CD4-positive, alpha-beta T cell treated with Interleukin-21 for 1 hour (primary cell): Measurements from ENCODE around the gene CCSAP.
A peak's percentile ranks its signal among the peaks of the same experiment; 100 is the strongest.
"Not testable (repeated sequence)": the region's sequence is repeated elsewhere in the genome, so short reads cannot be mapped to it uniquely, and the experiment has no call there.

Experiments used
- DNase-seq: peaks from one replicate; pipeline ENCODE4 v3.0.0-alpha.2; 2020

CCSAP gene, protein sequence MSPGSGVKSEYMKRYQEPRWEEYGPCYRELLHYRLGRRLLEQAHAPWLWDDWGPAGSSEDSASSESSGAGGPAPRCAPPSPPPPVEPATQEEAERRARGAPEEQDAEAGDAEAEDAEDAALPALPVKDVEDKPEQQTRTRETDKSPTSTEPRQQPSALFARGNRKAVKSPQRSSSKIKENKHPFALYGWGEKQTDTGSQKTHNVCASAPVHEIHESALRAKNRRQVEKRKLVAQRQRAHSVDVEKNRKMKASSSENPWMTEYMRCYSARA

DNA sequence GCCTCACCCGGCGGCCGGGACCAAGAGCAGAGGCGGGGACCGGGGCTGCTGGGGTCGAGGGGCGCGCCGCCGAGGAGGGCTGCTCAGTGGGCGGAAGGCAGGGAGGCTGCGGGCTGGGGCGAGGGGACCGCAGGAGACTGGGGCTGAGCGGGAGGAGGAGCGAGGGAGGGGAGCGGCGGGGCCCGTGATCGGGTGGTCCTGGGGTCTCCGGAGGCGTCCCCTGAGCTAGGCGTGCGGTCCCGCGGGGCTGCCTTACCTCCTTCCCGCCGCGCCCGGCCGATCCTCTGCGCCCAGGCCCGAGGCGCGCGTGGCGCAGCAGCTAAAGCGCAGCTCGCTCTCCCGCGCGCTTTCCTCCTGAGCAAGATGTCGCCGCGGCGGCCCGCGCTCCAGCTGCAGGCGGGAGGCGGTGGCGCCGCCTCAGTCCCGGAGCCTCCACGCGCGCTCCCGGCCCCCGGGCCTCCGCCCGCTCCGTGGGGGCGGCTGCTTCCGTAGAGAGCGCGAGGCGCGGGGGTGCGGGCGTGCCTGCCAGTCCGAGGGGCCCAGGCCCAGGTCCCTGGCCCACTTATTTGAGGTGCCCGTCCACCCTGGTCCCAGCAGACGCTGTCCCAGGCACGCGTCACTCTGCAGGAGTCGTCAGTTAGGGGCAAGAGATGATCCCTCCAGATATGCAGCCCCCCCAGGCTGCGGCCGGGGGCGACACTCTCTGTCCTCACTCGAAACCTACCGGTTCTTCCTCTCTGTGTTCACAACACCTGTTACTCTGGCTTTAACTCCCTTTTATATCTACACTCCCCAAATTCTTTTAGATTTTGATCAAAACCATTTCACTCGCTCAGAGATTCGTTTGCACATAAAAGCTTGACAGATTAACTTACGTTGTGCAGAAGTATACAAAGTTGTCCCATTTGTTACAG lies at the start of gene CCSAP:
TSS of gene CCSAP (minus strand) at position 392 of the 914 bp plus-strand sequence. CDS start 582 bp downstream, outside the sequence.
- peak; percentile 65 for DNase-seq

DNA sequence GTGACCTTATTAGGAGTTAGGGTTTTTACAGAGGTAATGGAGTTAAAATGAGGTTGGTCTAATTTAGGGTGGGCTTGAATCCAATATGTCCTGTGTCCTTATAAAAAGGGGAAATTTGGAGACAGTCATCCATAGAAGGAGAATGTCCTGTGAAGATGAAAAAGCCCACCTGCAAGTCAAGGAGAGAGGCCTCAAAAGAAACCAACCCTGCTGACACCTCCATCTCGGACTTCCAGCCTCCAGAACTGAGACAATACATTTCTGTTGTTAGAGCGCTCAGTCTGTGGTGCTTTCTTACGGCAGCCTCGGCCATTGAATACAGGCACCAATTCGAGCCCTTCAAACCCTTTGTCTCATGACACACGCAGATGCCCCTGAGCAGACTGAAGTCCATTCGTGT lies 47.3 kb upstream of the CCSAP start:
- DNase-seq, result no peak

DNA sequence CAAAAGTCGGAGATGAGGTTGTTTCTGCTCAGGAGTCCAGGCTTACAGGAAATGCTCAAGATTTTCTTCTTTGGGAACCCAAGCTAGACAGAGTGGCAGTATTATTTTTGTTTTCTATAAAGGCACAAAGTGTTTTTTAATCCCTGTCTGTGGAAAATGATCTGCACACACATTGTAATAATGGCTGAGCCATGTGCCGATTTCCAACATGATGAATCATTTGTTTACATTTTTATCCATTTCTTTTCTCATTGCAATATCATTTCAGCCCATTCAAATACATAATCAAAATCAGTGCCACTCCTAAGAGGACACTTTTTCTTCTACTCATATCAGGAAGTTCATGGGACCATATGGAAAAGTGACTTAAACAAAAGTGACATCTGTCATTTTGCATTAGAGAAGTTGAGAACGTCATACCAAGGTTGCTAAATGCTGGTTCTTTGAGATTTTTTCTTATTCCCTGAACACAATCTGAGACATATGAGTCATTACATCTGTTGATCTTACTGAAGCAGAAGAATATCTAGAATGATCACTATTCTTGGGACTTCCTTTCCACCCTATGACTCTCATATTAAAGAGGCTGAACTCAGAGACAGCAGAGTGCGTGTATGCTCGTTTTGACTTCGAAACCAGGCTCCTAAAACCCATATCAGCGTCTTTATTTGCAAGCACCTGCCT lies 46.2 kb upstream of the CCSAP start:
- no peak for DNase-seq

DNA sequence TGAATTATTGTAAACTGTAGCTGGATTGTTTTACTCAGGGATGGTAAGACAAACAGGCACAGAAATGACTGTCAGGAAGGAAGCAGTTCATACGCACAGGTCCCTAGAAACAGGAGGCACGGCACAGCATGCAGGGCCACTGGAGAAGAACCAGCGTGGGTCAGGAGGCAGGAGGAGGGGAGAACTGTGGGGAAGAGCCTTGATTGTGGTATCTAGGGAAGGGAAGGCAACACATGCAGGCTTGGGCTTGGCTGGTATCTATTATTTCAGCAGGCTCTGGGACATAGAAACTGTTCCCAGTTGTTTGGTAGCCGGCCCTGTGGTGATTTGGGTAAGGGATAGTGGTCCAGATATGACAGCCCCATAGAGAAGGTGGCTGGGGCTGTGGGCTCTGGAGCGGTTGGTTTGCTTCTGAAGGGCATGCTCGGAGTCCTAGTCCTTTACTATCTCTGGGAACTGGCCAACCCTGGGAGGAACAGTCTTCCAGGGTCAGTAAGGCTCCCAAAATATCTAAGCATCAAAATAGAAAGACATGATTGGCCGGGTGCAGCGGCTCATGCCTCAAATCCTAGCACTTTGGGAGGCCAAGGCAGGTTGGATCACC lies 43.1 kb upstream of the CCSAP start:
- no peak for DNase-seq

DNA sequence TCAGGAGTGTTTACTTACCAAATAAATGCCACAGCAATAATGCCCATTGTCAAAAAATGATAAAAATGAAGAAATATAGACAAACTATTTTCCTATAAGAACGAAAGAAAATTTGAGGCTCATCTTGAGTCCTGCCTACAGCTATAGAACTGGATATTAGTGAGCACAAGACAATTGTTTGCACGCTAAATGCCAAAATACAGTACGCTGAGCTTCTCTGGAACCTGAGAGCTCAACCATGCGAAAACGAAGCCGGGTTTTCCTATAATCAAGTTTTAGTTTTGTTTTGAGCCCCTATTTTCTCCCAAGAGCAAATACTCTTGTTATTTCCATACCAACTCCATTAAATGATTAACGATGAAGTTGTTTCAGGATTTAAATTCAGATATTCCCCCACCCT lies 42.0 kb upstream of the CCSAP start:
- DNase-seq, result no peak

DNA sequence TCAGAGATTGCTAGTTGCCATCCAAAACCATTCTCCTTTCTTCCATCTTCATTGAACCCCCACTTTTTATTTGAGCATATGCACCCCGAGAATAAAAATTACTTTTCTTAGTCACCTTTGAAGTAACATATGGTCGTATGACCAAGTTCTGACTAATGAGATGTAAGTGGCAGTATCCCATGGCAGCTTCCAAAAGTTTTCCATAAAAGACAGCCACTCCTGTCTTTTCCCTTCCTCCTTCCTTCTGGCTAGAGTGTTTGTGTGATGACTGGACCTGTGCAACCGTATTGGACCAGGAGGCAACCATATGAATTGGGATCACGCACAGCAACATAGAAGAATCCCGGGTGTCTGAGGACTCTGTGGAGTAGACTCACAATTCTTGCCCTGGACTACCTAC lies 41.1 kb upstream of the CCSAP start:
- no peak for DNase-seq

DNA sequence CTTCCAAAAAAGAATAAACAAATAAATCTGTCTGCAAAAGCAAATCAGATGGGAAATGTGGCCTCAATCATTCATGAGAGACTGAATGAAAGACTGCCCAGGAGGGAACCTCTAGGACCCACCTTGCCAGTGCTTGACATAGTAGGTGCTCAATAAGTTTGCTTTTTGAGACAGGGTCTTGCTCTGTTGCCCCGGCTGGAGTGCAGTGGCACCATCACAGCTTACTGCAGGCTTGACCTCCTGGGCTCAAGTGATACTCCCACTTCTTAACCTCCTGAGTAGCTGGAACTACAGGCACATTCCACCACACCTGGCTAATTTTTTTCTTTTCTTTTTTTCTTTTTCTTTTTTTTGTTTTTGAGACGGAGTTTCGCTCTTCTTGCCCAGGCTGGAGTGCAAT lies 40.3 kb upstream of the CCSAP start:
- DNase-seq, result no peak

DNA sequence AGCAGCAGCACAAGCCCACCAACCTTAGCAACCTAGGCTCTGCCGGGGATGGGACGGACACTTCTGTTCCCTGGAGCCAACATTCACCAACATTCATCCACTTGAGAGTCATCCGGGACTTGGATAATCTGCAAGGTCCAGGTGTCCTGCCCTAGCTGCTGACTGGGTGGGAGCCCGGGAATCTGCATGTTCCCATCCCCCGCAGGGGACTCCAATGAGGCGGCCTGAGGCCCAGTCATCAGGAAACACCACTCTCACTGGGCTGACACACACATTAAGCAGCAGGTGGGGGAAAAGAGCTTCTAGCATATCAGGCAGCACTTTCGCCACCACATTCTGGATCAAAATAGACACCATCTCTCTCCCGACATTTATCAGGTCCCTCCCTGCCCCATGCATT lies 38.4 kb upstream of the CCSAP start:
- DNase-seq, result no peak

DNA sequence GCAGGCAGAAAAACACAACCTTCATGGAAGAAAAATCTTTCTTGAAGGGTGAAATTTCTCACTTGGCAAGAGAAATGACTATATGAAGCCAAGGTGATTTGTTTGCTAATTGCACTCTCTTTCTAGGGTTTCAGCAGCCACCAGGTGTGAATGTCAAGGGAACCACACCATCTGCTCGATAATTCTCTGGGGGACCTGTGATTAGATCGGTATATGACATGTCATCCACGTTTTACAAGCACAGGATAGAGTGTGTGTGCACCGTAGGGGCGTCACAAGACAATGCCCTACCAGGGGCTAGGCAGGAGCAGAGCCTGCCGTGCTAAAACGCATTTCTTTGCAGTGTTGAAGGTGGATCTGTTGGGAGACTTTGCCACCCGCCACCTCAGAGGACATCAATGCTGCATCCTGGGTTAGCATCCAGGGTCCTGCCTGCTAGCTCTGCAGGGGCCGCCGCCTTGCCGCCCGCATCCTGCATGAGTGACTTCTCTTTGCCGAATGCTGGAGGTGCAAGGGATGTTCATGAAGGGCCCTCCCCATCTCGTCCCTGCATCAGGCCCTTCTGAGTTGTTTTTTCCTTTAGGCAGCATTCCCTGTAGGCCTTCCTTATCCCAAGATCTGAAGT lies 37.8 kb upstream of the CCSAP start:
- DNase-seq, result no peak

DNA sequence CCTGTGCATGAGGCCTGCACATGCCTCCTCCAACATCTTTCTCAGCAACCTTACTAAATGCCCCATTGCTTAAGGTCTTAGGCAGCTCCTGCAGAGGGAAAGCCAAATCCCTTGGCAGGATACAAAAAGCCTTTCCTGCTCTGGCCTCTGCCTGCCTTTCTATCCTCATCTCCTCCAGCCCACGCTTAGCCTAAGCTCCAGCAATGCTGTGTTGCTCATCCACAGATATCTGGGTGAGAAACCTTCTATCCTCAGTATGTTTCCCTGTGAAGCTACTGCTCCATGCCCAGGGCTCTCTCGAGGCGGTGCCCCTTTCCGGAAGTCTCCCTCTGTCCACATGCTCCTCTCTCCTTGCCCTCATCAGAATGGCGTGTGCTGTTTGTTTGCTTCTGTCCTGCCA lies 37.0 kb upstream of the CCSAP start:
- no peak for DNase-seq

DNA sequence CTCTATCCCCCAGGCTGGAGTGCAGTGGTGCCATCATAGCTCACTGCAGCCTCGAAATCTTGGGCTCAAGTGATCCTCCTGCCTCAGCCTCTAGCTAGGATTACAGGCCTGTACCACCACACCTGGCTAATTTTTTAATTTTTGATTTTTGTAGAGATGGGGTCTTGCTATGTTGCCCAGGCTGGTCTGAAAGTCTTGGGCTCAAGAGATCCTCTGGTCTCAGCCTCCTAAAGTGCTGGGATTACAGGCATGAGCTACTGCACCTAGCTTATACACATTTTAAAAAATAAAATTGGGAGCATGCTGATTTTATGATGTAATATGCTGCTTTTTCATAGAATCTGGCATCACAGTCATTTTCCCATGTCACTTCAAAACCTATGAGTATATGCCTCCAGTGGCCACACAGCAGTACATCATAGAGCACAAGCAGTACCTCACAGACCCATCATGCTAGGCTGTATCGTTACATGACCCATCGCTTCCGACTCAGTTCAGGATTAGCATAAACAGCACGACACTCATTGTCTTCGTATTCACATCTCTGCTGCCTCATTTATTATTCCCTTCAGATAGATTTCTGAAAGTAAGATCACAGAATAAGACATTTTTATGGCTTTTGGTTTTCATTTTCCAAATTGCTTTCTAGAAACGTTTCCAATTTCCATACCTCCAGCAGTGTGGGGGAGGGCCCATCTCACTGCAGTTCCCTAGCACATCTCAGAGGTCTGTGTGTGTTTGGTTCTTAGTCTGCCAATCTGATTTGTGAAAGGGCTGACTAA lies 35.9 kb upstream of the CCSAP start:
- DNase-seq, result no peak

DNA sequence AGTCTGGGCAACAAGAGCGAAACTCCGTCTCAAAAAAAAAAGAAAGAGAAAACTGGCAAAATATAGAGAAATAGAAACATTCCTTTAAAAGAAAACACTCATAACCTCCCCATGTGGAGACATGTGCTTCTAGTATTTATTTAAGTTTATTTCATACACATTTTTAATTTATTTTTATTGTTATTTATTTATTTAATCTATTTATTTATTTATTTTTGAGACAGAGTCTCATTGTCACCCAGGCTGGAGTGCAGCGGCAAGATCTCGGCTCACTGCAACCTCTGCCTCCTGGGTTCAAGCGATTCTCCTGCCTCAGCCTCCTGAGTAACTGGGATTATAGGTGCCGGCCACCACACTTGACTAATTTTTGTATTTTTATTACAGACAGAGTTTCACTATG lies 35.2 kb upstream of the CCSAP start:
- not testable (repeated sequence) for DNase-seq

DNA sequence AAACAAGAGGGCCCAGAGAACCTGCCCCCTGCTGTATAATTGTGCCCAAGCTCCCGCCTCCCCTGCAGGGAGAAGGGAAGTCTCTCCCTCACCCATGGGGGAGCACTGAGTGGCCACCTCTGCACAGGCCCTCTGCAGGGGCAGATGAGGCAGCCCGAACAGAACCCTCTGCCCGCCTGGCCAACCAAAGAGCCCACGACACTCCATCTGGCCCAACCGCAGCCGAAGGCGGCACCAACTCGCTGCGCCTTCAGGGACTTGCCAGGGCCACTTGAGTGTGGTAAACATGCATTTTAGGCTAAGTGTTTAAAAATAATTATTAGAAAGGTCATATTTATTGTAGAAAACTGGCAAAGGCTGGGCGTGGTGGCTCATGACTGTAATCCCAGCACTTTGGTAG lies 34.6 kb upstream of the CCSAP start:
- no peak for DNase-seq

DNA sequence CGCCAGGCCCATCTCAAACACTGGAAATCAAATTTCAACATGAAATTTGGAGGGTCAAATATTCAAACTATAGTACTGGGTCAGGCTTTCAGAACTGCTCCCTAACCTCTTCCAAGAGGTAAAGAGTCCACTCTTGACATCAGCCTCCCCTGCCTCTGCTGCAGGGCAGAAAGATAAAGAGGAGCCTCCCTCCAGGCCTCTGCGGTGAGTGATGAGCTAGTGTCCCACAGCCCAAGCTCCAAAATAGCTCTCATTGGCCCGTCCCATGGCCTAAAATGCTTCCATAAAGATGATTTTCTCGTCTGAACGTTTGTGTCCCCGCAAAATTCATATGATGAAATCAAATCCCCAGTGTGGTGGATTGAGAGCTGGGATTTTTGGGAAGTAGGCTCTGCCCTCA lies 33.7 kb upstream of the CCSAP start:
- no peak for DNase-seq

DNA sequence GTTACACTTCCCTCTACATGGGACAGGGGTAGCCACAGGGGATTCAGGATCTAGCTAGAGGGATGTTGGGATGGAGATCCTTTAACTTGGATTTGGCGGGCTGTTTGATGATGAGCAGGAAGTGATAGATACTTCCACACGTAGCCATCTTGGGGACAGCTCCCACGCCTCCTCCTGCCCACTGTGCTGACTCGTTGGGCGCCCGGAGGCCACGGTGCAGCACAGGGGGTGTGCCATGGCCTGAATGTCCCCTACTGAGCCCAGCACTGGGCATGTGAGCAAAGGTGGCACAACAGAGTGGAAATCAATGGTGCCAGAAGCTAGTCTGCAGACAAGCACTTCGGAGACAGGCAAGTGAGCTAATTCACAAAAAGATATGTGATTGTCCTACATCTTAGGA lies 31.6 kb upstream of the CCSAP start:
- DNase-seq, result no peak

DNA sequence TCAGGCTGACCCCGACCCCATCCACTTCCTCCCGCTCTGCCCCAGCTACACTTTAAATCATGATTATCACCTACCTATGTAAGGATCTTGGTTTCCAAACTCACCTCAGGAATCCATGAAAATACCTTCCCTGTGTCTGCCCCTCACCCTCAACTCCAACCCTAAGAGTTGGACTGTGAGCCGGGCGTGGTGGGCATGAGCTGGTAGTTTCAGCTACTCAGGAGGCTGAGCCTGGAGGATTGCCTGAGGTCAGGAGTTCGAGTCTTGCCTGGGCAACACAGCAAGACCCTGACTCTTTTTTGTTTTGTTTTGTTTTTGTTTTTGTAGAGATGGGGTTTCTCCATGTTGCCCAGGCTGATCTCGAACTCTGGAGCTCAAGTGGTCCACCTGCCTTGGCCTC lies 30.5 kb upstream of the CCSAP start:
- DNase-seq, result no peak

DNA sequence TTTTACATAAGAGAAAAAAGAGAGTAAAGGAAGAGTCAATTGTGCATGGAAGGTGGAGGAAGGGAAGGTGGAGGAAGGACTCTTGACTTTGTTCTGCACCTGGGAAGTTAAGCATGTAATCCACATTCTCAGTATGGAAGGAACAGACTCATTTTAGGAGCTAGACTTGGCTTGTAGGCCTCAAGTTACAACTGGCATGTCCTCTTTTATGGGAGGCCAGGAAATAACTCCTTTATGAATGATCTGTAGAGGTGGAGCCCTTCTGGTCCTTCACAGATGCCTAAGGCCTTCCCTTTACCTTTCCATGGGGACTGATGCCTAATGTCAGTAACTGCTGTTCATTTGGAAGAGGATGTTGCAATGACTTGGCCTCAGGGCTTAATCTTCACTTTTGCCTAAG lies 29.4 kb upstream of the CCSAP start:
- no peak for DNase-seq

DNA sequence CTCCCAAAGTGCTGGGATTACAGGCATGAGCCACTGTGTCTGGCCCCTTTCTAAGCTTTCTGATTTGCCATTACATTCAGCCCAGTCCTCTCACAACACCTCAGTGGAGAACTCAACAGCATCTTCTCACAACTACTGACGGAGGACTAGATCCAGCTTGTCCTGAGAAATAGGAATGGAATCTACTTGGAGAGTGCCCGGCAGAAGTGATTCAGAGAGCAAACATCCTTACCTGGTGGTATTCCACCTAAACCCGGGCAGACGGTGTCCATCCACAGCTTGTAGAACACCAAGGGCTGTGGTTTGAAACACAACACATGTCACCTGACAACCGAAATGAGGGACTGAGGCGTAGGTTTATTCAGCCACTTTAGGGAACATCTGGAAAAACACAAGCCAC lies 28.8 kb upstream of the CCSAP start:
- DNase-seq, result no peak

DNA sequence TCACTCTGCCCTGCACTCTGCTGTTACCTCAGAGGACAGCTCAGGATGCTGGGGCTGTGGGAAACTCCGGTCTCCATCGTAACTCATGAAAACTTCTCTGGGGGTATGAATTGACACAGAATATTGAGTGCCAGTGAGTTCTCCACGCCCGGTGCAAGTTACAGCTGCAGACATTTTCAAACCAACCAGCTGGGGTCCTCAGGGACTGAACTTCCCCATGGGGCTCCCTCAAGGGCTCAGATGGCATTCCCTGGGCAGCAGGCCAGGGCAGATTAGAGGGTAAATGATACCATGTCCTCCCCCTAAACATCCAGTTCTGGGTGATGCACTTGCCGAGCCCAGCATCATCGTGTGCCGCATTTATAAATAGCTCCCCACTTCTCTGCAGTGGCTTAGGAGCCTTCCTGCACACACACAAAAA lies 27.8 kb upstream of the CCSAP start:
- no peak for DNase-seq

DNA sequence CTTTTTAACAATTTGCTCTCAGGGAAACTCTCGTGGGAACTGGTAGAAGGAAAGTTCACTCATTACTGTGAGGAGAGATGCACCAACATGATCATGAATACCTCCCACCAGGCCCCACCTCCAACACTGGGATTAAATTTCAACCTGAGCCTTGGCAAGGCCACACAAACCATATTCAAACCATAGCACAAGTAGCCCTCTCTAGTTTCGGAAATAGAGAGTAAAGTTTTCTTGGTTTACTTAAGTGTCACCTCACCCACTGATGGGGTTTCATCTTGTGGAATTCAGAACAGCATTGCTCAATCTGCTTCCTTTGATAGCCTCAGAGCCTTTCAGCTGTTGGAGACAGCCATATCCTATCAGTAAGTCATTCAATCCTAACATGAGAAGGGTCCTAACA lies 25.5 kb upstream of the CCSAP start:
- DNase-seq, result no peak

DNA sequence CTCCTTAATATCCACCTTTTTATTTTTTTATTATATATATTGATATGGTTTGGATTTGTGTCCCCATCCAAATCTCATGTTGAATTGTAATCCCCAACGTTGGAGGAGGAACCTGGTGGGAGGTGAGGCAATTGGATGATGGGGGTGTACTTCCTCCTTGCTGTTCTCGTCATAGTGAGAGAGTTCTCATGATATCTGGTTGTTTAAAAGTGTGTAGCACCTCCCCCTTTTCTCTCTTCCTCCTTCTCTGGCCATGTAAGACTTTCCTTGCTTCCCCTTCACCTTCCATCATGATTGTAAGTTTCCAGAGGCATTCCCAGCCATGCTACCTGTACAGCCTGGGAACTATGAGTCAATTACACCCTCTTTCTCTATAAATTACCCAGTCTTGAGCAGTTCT lies 22.7 kb upstream of the CCSAP start:
- no peak for DNase-seq
